NCI-H2107 treated with DMSO at 0.1 percent for 48 hours (cell line): ENCODE data around the gene GPI.

Experiments used
- DNase-seq: peaks from one replicate; lab custom pipeline; 2025; ENCODE audit not compliant: unreplicated experiment; lab: John Stamatoyannopoulos, UW

GPI gene

GRCh38 chr19:34402074-34402600, 37.1 kb downstream of the GPI start:
- no peak for DNase-seq

- no peak for DNase-seq
These were observed 38.8 kb downstream of the GPI start for GRCh38 chr19:34403784-34404108.

- DNase-seq: peak; percentile 87
These were observed 39.3 kb downstream of the GPI start, which contains the start of gene PDCD2L for GRCh38 chr19:34404109-34404909. PDCD2L (plus strand) TSS chr19:34404399; CDS start chr19:34404431, 32 bp downstream.

GRCh38 chr19:34405892-34406660, 41.1 kb downstream of the GPI start:
- no peak for DNase-seq

- DNase-seq: no peak
These were observed 43.4 kb downstream of the GPI start for GRCh38 chr19:34408411-34408810.

GRCh38 chr19:34409189-34410164, 44.5 kb downstream of the GPI start:
- DNase-seq: no peak

- DNase-seq: no peak
These were observed 46.2 kb downstream of the GPI start for GRCh38 chr19:34411216-34411615.

GRCh38 chr19:34416021-34416545, 51.1 kb downstream of the GPI start:
- no peak for DNase-seq

- DNase-seq: no peak
These were observed 53.3 kb downstream of the GPI start for GRCh38 chr19:34418300-34418699.

- DNase-seq: no peak
These were observed 61.2 kb downstream of the GPI start for GRCh38 chr19:34426096-34426661.

GRCh38 chr19:34428549-34429285, 63.7 kb downstream of the GPI start:
- no peak for DNase-seq

GRCh38 chr19:34429553-34429952, 64.6 kb downstream of the GPI start:
- no peak for DNase-seq

- DNase-seq: peak; percentile 9
These were observed 66.0 kb downstream of the GPI start for GRCh38 chr19:34430738-34431625.

- DNase-seq: no peak
These were observed 66.8 kb downstream of the GPI start for GRCh38 chr19:34431681-34432402.

GRCh38 chr19:34432797-34433196, 67.8 kb downstream of the GPI start:
- no peak for DNase-seq

GRCh38 chr19:34436716-34437115, 71.7 kb downstream of the GPI start:
- DNase-seq: no peak

- DNase-seq: no peak
These were observed 83.2 kb downstream of the GPI start for GRCh38 chr19:34448191-34448590.
